ENCODE measurements around the gene ENC1. TPM values are rescaled to one million over a fixed set of nuclear protein-coding genes. Genes with fewer than 3 reads are reported as not detected.

Gene ENC1
- total RNA-seq, 1 donor from 2014 or later: 6.6 TPM

- POLR2A ChIA-PET: no interaction called here
- Mint-ChIP-seq H3K9me3 (peaks cover 2% of the 10 kb centered on the region), H3K27me3 (peaks cover 27% of the 10 kb centered on the region), H3K36me3 (ENCODE audit: low read depth) (no peaks in the 10 kb centered on the region), H3K27ac (no peak overlapping the region), H3K4me3 (no peak overlapping the region), H3K4me1 (no peaks in the 10 kb centered on the region)
- ATAC-seq (ENCODE audit: low read depth): no peak
- TF ChIP-seq, protein P1, sequence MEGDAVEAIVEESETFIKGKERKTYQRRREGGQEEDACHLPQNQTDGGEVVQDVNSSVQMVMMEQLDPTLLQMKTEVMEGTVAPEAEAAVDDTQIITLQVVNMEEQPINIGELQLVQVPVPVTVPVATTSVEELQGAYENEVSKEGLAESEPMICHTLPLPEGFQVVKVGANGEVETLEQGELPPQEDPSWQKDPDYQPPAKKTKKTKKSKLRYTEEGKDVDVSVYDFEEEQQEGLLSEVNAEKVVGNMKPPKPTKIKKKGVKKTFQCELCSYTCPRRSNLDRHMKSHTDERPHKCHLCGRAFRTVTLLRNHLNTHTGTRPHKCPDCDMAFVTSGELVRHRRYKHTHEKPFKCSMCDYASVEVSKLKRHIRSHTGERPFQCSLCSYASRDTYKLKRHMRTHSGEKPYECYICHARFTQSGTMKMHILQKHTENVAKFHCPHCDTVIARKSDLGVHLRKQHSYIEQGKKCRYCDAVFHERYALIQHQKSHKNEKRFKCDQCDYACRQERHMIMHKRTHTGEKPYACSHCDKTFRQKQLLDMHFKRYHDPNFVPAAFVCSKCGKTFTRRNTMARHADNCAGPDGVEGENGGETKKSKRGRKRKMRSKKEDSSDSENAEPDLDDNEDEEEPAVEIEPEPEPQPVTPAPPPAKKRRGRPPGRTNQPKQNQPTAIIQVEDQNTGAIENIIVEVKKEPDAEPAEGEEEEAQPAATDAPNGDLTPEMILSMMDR (IDR thresholded peaks at IDR 0.05): no peak
- intact Hi-C loops (cut with micrococcal nuclease): no loop called here
- CTCF ChIA-PET: no interaction called here
- DNase-seq: no peak
Observed at GRCh38 chr5:74664551-74664950, 24.0 kb upstream of the ENC1 start.

DNA sequence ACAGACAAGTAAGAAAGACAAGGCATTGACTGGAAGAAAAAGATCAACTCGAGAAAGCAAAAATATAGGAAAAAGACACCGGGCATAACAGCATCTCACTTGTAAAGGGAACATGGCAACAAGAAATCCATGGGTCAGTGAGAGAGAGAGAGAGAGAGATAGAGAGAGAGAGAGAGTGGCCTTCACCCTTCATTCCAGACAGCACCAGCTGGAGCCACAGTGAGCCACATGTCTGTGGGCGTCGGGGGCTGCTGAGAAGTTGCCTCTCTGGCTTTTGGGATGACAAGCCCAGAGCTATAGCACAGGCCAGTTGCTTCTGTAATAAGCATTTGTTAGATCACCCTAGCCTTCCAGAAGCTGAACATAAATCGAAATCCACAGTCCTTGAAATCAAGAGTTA lies 20.3 kb upstream of the ENC1 start:
- TF ChIP-seq, protein P1 (IDR thresholded peaks at IDR 0.05): no peak
- DNase-seq (no peak), ATAC-seq (ENCODE audit: low read depth) (no peak)
- Mint-ChIP-seq H3K27ac (no peak overlapping the region), H3K4me1 (no peaks in the 10 kb centered on the region), H3K36me3 (ENCODE audit: low read depth) (no peaks in the 10 kb centered on the region), H3K27me3 (peaks cover 18% of the 10 kb centered on the region), H3K9me3 (no peaks in the 10 kb centered on the region), H3K4me3 (no peak overlapping the region)
- CTCF ChIA-PET: interaction anchor here (1.1 kb wide), 2 partner anchors 12 to 758 kb away, joined by 3 read pairs; no protein-coding TSS in a partner anchor
- POLR2A ChIA-PET: interaction anchor here (0.7 kb wide), 1 partner anchor 106 kb away, joined by 3 read pairs; the partner anchor contains the start of gene GFM2
- intact Hi-C loops (cut with micrococcal nuclease): no loop called here

- no peak for ATAC-seq (ENCODE audit: low read depth)
- H3K27ac Mint-ChIP-seq: no peak overlapping the region
- ChIA-PET POLR2A (interaction anchor here (0.7 kb wide), 1 partner anchor 107 kb away, joined by 3 read pairs; the partner anchor contains the start of gene GFM2), CTCF (interaction anchor here (1.1 kb wide), 2 partner anchors 11 to 757 kb away, joined by 3 read pairs; no protein-coding TSS in a partner anchor)
- no peaks in the 10 kb centered on the region for H3K9me3 Mint-ChIP-seq
- intact Hi-C loops (cut with micrococcal nuclease): no loop called here
- no peaks in the 10 kb centered on the region for H3K36me3 Mint-ChIP-seq (ENCODE audit: low read depth)
- H3K27me3 Mint-ChIP-seq: peaks cover 17% of the 10 kb centered on the region
- no peaks in the 10 kb centered on the region for H3K4me1 Mint-ChIP-seq
- no peak overlapping the region for H3K4me3 Mint-ChIP-seq
- TF ChIP-seq, protein P1 (IDR thresholded peaks at IDR 0.05): no peak
- no peak for DNase-seq
Observed at GRCh38 chr5:74660140-74660539, 19.6 kb upstream of the ENC1 start.

GRCh38 chr5:74659172-74659571 lies 18.6 kb upstream of the ENC1 start:
- Mint-ChIP-seq H3K4me3 (no peak overlapping the region), H3K9me3 (no peaks in the 10 kb centered on the region), H3K27me3 (peaks cover 17% of the 10 kb centered on the region), H3K4me1 (no peaks in the 10 kb centered on the region), H3K27ac (no peak overlapping the region), H3K36me3 (ENCODE audit: low read depth) (no peaks in the 10 kb centered on the region)
- ChIA-PET CTCF (interaction anchor here (1.2 kb wide), 1 partner anchor 10 kb away, joined by 4 read pairs; no protein-coding TSS in a partner anchor), POLR2A (no interaction called here)
- intact Hi-C loops (cut with micrococcal nuclease): no loop called here
- DNase-seq (no peak), ATAC-seq (ENCODE audit: low read depth) (no peak)
- TF ChIP-seq, protein P1 (IDR thresholded peaks at IDR 0.05): no peak

GRCh38 chr5:74657165-74657564 lies 16.6 kb upstream of the ENC1 start:
- Mint-ChIP-seq H3K4me3 (no peak overlapping the region), H3K9me3 (no peaks in the 10 kb centered on the region), H3K4me1 (no peaks in the 10 kb centered on the region), H3K36me3 (ENCODE audit: low read depth) (no peaks in the 10 kb centered on the region), H3K27ac (no peak overlapping the region), H3K27me3 (peaks cover 9% of the 10 kb centered on the region)
- no peak for ATAC-seq (ENCODE audit: low read depth)
- TF ChIP-seq, protein P1 (IDR thresholded peaks at IDR 0.05): no peak
- CTCF ChIA-PET: interaction anchor here (0.7 to 1.2 kb wide), 2 partner anchors 8 to 755 kb away, joined by 3 read pairs; no protein-coding TSS in a partner anchor
- no peak for DNase-seq
- POLR2A ChIA-PET: no interaction called here
- intact Hi-C loops (cut with micrococcal nuclease): no loop called here

All from activated B cell treated with CpG ODN at 0.5 μM for 24 hours (primary cell).